GM23338 (cell line): ENCODE data around the gene ABHD12. TPM values are rescaled to one million over a fixed set of nuclear protein-coding genes. Genes with fewer than 3 reads are reported as not detected.

ENCODE experiments used
- ATAC-seq: fragments of 200-7000 bp; cut with Tn5 transposase; 3 replicates; pipeline ENCODE4 v1.9.1; 2020
- DNase-seq: peaks from one replicate; pipeline ENCODE4 v3.0.0-alpha.2; 2015; ENCODE audit warnings: low spot score
- H2AFZ ChIP-seq: fragments of 200-600 bp; sonication (generic); 2 replicates; pipeline ENCODE4 v1.8.0; 2016; ENCODE audit warnings: antibody characterized with exemption, mild to moderate bottlenecking, moderate library complexity
- H3F3A ChIP-seq: fragments of 200-600 bp; sonication (generic); replicated peaks from 2 replicates; pipeline ENCODE4 v1.8.0; 2017; ENCODE audit warnings: antibody characterized with exemption, mixed run types, low read depth
- H3K27ac ChIP-seq: fragments of 200-600 bp; sonication (generic); 2 replicates; pipeline ENCODE4 v1.6.1; 2016; ENCODE audit warnings: low read depth
- H3K27me3 ChIP-seq: fragments of 200-600 bp; sonication (generic); 2 replicates; pipeline ENCODE4 v1.8.0; 2016; ENCODE audit warnings: mild to moderate bottlenecking, mixed run types, moderate library complexity; ENCODE audit not compliant: insufficient read depth
- H3K36me3 ChIP-seq: fragments of 200-600 bp; sonication (generic); 2 replicates; pipeline ENCODE4 v1.8.0; 2016; ENCODE audit warnings: mild to moderate bottlenecking; ENCODE audit not compliant: insufficient read depth
- H3K4me1 ChIP-seq: fragments of 200-600 bp; sonication (generic); 2 replicates; pipeline ENCODE4 v1.8.0; 2016; ENCODE audit warnings: mild to moderate bottlenecking, moderate library complexity; ENCODE audit not compliant: insufficient read depth
- H3K4me2 ChIP-seq: fragments of 200-600 bp; sonication (generic); 2 replicates; pipeline ENCODE4 v1.7.1; 2017; ENCODE audit warnings: mixed run types
- H3K4me3 ChIP-seq: fragments of 200-600 bp; sonication (generic); 2 replicates; pipeline ENCODE4 v1.6.1; 2016; ENCODE audit warnings: mixed run types
- H3K79me2 ChIP-seq: fragments of 200-600 bp; sonication (generic); replicated peaks from 2 replicates; pipeline ENCODE4 v1.8.0; 2017; ENCODE audit warnings: mild to moderate bottlenecking; ENCODE audit not compliant: insufficient read depth
- H3K9me2 ChIP-seq: fragments of 200-600 bp; sonication (generic); 2 replicates; pipeline ENCODE4 v1.8.0; 2017; ENCODE audit not compliant: insufficient read depth
- H4K20me1 ChIP-seq: fragments of 200-600 bp; sonication (generic); replicated peaks from 2 replicates; pipeline ENCODE4 v1.8.0; 2017; ENCODE audit warnings: mild to moderate bottlenecking; ENCODE audit not compliant: insufficient read depth
- H3K27ac Mint-ChIP-seq: 2 replicates; pipeline ENCODE4 v1.8.0; 2020; ENCODE audit warnings: inconsistent platforms, mild to moderate bottlenecking, moderate library complexity, mixed read lengths
- H3K27me3 Mint-ChIP-seq: 3 replicates; pipeline ENCODE4 v1.8.0; 2022; ENCODE audit warnings: low read depth, mild to moderate bottlenecking, moderate library complexity, mixed read lengths, inconsistent platforms; ENCODE audit not compliant: insufficient read depth, poor library complexity
- H3K36me3 Mint-ChIP-seq: 3 replicates; pipeline ENCODE4 v1.8.0; 2021; ENCODE audit warnings: low read depth, mild to moderate bottlenecking, inconsistent platforms, moderate library complexity, mixed read lengths
- H3K4me1 Mint-ChIP-seq: 3 replicates; pipeline ENCODE4 v1.8.0; 2020; ENCODE audit warnings: mild to moderate bottlenecking, inconsistent platforms, mixed read lengths
- H3K4me3 Mint-ChIP-seq: 3 replicates; pipeline ENCODE4 v1.8.0; 2021; ENCODE audit warnings: moderate library complexity, mild to moderate bottlenecking, inconsistent platforms, mixed read lengths
- H3K9me3 Mint-ChIP-seq: 3 replicates; pipeline ENCODE4 v1.8.0; 2020; ENCODE audit warnings: moderate library complexity, mild to moderate bottlenecking, inconsistent platforms, mixed read lengths
- CREB1 ChIP-seq: fragments of 250-450 bp; sonication (Bioruptor Pico); IDR thresholded peaks from 2 replicates; pipeline ENCODE4 v1.5.0; 2020; ENCODE audit warnings: low read depth, mild to moderate bottlenecking, moderate library complexity
- EZH2phosphoT487 ChIP-seq: fragments of 200-600 bp; sonication (generic); IDR thresholded peaks from one replicate; pipeline ENCODE4 v1.8.1; 2018; ENCODE audit warnings: antibody characterized with exemption; ENCODE audit not compliant: unreplicated experiment
- JUNB ChIP-seq: IDR thresholded peaks from one replicate; pipeline ENCODE4 v1.6.1; 2016; ENCODE audit warnings: antibody characterized with exemption; ENCODE audit not compliant: unreplicated experiment
- NANOG ChIP-seq: IDR thresholded peaks from 2 replicates; pipeline ENCODE4 v1.6.1; 2016; ENCODE audit warnings: antibody characterized with exemption, borderline replicate concordance
- STAT1 ChIP-seq: IDR thresholded peaks from one replicate; pipeline ENCODE4 v1.6.1; 2016; ENCODE audit warnings: antibody characterized with exemption; ENCODE audit not compliant: unreplicated experiment
- ZNF331 ChIP-seq: fragments of 250-450 bp; sonication (Bioruptor Pico); IDR thresholded peaks from 2 replicates; pipeline ENCODE4 v1.5.0; 2020; ENCODE audit warnings: low read depth, mild to moderate bottlenecking, moderate library complexity
- polyA plus RNA-seq: library from polyadenylated mRNA; unstranded; fragments of >200 nt; fragmentation: Nextera tagmentation; extraction: Ambion mirVana; gene quantifications from 2 replicates; pipeline ENCODE4 v1.2.1, GENCODE V29; 2016
- total RNA-seq: library from RNA; depleted of rRNA; stranded (reverse); fragments of >200 nt; shearing (Covaris generic); gene quantifications from 2 replicates; pipeline ENCODE4 v1.2.3, GENCODE V29; 2014
- TF ChIP-seq, protein P1 (sequence below): fragments of 250-450 bp; sonication (Bioruptor Pico); IDR thresholded peaks from 2 replicates; pipeline ENCODE4 v1.5.0; 2020; ENCODE audit warnings: mild to moderate bottlenecking, moderate library complexity
- TF ChIP-seq, protein P2 (sequence below): IDR thresholded peaks from one replicate; pipeline ENCODE4 v1.6.1; 2018; ENCODE audit warnings: antibody characterized with exemption; ENCODE audit not compliant: unreplicated experiment

The ABHD12 gene
- total and polyA plus RNA-seq, 2 experiments from 2014 or later, result 40.2 to 57.8 TPM

DNA sequence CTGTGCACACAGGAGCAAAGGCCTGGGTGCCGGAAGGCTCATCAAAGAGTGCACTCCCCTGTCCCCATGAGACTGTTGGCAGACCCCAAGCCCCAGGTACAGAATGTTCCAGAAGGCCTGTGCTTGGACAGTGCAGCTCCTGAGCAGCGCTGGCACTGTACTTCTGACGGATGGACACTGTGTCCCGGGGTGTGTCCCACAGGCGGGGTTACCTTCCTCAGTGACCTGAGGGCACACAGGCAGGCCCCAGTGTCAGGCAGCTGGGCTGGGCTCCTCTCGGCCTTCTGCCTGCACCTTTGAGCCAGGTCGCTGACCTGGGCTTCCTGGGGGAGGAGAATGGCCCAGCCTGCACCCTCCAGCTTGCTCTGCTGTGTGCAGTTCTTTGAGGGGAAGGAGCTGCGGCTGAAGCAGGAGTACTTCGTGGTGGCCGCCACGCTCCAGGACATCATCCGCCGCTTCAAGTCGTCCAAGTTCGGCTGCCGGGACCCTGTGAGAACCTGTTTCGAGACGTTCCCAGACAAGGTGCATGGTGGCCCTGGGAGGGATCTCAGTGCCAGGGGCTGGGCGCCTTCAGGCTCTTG is 112.6 kb downstream of the ABHD12 start (continued):
- TF ChIP-seq ZNF331 (CRISPR knock-in tag), result no peak
- TF ChIP-seq, protein P1, sequence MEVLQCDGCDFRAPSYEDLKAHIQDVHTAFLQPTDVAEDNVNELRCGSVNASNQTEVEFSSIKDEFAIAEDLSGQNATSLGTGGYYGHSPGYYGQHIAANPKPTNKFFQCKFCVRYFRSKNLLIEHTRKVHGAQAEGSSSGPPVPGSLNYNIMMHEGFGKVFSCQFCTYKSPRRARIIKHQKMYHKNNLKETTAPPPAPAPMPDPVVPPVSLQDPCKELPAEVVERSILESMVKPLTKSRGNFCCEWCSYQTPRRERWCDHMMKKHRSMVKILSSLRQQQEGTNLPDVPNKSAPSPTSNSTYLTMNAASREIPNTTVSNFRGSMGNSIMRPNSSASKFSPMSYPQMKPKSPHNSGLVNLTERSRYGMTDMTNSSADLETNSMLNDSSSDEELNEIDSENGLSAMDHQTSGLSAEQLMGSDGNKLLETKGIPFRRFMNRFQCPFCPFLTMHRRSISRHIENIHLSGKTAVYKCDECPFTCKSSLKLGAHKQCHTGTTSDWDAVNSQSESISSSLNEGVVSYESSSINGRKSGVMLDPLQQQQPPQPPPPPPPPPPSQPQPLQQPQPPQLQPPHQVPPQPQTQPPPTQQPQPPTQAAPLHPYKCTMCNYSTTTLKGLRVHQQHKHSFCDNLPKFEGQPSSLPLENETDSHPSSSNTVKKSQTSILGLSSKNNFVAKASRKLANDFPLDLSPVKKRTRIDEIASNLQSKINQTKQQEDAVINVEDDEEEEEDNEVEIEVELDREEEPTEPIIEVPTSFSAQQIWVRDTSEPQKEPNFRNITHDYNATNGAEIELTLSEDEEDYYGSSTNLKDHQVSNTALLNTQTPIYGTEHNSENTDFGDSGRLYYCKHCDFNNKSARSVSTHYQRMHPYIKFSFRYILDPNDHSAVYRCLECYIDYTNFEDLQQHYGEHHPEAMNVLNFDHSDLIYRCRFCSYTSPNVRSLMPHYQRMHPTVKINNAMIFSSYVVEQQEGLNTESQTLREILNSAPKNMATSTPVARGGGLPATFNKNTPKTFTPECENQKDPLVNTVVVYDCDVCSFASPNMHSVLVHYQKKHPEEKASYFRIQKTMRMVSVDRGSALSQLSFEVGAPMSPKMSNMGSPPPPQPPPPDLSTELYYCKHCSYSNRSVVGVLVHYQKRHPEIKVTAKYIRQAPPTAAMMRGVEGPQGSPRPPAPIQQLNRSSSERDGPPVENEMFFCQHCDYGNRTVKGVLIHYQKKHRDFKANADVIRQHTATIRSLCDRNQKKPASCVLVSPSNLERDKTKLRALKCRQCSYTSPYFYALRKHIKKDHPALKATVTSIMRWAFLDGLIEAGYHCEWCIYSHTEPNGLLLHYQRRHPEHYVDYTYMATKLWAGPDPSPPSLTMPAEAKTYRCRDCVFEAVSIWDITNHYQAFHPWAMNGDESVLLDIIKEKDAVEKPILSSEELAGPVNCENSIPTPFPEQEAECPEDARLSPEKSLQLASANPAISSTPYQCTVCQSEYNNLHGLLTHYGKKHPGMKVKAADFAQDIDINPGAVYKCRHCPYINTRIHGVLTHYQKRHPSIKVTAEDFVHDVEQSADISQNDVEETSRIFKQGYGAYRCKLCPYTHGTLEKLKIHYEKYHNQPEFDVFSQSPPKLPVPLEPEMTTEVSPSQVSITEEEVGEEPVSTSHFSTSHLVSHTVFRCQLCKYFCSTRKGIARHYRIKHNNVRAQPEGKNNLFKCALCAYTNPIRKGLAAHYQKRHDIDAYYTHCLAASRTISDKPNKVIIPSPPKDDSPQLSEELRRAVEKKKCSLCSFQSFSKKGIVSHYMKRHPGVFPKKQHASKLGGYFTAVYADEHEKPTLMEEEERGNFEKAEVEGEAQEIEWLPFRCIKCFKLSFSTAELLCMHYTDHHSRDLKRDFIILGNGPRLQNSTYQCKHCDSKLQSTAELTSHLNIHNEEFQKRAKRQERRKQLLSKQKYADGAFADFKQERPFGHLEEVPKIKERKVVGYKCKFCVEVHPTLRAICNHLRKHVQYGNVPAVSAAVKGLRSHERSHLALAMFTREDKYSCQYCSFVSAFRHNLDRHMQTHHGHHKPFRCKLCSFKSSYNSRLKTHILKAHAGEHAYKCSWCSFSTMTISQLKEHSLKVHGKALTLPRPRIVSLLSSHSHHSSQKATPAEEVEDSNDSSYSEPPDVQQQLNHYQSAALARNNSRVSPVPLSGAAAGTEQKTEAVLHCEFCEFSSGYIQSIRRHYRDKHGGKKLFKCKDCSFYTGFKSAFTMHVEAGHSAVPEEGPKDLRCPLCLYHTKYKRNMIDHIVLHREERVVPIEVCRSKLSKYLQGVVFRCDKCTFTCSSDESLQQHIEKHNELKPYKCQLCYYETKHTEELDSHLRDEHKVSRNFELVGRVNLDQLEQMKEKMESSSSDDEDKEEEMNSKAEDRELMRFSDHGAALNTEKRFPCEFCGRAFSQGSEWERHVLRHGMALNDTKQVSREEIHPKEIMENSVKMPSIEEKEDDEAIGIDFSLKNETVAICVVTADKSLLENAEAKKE (CRISPR knock-in tag), result no peak
- no peak for TF ChIP-seq NANOG
- no peak for TF ChIP-seq JUNB

DNA sequence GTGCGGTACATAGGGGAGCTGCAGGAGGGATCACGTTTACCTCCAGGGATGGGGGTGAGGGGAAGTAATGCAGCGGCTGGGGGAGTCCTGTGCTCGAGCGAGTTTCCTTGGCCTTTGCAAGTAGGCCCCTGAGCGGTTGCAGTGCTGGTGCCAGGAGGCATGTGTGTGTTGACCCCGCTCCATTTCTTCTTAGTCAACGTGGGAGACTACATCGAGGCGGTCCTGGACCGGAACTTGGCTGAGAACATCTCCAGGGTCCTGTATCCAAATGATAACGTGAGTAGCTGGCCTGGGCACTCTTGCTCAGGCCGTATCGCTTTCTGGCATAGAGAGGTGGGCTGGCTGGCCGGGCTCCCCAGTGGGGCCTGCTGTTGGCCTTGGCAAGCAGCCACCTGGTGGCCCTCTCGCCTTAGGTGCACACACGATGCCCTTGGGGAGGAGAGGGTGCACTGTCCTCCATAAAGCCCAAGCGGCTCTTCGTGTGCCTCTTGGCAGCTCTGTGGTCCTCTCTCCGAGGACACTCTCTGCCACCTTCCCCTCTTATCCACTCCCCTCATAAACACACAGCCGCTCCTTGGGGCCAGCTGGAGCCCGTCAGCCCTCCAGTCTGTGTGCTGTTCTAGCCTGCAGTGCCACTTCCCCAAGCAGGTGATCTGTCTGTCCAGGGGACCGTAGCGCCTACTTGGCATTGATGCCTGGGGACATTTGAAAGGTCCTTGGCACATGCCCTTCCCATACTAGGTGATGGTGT is 113.4 kb downstream of the ABHD12 start:
- DNase-seq, result no peak
- H3K27ac Mint-ChIP-seq, result no peak overlapping the region
- TF ChIP-seq CREB1 (CRISPR knock-in tag), result no peak
- no peak for TF ChIP-seq STAT1
- TF ChIP-seq, protein P2, sequence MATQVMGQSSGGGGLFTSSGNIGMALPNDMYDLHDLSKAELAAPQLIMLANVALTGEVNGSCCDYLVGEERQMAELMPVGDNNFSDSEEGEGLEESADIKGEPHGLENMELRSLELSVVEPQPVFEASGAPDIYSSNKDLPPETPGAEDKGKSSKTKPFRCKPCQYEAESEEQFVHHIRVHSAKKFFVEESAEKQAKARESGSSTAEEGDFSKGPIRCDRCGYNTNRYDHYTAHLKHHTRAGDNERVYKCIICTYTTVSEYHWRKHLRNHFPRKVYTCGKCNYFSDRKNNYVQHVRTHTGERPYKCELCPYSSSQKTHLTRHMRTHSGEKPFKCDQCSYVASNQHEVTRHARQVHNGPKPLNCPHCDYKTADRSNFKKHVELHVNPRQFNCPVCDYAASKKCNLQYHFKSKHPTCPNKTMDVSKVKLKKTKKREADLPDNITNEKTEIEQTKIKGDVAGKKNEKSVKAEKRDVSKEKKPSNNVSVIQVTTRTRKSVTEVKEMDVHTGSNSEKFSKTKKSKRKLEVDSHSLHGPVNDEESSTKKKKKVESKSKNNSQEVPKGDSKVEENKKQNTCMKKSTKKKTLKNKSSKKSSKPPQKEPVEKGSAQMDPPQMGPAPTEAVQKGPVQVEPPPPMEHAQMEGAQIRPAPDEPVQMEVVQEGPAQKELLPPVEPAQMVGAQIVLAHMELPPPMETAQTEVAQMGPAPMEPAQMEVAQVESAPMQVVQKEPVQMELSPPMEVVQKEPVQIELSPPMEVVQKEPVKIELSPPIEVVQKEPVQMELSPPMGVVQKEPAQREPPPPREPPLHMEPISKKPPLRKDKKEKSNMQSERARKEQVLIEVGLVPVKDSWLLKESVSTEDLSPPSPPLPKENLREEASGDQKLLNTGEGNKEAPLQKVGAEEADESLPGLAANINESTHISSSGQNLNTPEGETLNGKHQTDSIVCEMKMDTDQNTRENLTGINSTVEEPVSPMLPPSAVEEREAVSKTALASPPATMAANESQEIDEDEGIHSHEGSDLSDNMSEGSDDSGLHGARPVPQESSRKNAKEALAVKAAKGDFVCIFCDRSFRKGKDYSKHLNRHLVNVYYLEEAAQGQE, result no peak
- TF ChIP-seq EZH2phosphoT487, result no peak

More for the DNA sequence above, 113.4 kb downstream of the ABHD12 start:
- Histone ChIP-seq H4K20me1 (no peaks in the 10 kb centered on the region), H3K36me3 (no peaks in the 10 kb centered on the region), H3K27me3 (no peaks in the 10 kb centered on the region), H3F3A (no peaks in the 10 kb centered on the region), H3K4me1 (no peaks in the 10 kb centered on the region), H3K9me2 (no peaks in the 10 kb centered on the region), H3K27ac (no peak overlapping the region), H2AFZ (no peak overlapping the region), H3K4me2 (no peak overlapping the region), H3K79me2 (no peaks in the 10 kb centered on the region), H3K4me3 (no peak overlapping the region)
- Mint-ChIP-seq H3K4me1 (no peaks in the 10 kb centered on the region), H3K9me3 (no peaks in the 10 kb centered on the region), H3K27me3 (peaks cover 7% of the 10 kb centered on the region), H3K4me3 (no peak overlapping the region), H3K36me3 (peaks cover 28% of the 10 kb centered on the region)
- no peak for ATAC-seq
